ENCODE results near the gene XPR1. TPM values are rescaled to one million over a fixed set of nuclear protein-coding genes. Genes with fewer than 3 reads are reported as not detected.

The XPR1 gene
- polyA plus RNA-seq, 1 donor, result 9.3 TPM

DNA sequence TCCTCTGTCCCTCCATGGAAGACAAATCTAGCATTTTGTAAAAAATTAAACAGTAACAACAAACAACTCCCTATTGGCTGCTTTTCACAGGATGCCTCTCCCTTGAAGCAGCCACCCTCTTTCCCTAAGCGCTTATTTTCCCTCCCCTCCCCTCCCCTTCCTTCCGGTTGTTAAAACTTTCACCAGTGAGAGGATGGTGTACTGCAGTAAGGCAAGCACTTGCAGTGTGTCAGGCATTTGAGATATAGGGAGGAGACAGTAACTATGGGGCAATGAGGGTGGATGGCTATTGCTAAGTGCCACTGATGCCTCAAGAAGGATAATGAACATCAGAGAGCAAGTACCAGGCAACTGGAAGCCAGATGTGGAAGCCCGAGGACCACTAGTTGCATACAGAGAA is 261.8 kb downstream of the XPR1 start:
- DNase-seq, result no peak

- DNase-seq, result no peak
Observed at GRCh38 chr1:180896161-180896560, 264.3 kb downstream of the XPR1 start.

DNA sequence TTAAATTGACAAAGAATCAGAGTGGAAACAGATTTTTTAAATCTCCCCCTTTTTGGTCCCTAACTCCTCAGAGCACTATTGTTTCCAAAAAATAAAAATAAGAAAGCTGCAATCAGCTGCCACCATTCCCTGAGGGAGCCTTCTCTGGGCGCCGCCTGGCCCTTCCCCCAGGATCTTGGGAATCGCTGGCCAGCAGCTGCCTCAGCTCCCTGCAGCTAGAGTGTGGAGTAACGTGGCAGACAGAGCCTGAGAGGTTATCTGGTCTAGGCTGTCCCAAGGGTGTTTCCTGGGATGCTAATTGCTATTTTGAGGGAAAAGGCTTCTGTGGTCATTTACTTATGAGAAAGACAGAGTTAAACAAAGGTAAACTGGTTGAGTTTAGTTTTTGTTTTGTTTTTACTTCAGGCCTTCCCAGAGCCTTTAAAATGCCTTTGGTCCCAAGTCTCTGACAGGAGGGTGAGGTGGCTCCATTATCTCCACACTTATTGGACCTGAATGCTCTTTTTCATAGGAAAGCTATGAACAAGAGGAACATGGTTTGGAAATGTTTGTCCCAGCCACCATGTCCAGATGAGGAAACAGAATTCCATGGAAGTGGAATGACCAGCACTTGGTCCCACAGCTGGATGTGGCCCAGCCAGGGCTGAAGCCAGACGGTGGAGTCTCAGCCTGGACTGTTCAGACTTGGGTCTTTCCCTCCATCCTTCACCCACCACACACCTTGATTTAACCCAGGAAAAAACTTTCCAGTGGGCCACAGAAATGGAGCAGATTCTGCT is 266.8 kb downstream of the XPR1 start:
- DNase-seq, result no peak

DNA sequence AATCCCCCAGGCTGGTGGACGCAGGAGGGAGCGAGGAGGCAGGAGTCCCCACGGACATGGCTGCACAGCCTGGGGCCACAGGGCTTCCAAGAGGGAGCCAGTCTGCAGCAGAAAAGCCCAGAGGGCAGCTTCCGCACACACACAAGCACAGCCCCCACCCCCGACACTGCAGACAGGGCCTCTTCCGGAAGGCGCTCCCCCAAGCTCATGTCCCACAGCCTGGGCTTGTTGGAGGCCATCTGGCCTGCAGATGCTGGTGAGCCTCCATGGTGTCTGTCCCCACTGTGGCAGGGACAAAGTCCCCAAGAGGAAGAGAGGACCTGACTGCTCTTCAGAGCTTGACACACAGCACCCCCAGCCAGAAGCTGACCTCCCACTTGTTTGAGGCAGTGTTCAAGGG is 267.4 kb downstream of the XPR1 start:
- no peak for DNase-seq

DNA sequence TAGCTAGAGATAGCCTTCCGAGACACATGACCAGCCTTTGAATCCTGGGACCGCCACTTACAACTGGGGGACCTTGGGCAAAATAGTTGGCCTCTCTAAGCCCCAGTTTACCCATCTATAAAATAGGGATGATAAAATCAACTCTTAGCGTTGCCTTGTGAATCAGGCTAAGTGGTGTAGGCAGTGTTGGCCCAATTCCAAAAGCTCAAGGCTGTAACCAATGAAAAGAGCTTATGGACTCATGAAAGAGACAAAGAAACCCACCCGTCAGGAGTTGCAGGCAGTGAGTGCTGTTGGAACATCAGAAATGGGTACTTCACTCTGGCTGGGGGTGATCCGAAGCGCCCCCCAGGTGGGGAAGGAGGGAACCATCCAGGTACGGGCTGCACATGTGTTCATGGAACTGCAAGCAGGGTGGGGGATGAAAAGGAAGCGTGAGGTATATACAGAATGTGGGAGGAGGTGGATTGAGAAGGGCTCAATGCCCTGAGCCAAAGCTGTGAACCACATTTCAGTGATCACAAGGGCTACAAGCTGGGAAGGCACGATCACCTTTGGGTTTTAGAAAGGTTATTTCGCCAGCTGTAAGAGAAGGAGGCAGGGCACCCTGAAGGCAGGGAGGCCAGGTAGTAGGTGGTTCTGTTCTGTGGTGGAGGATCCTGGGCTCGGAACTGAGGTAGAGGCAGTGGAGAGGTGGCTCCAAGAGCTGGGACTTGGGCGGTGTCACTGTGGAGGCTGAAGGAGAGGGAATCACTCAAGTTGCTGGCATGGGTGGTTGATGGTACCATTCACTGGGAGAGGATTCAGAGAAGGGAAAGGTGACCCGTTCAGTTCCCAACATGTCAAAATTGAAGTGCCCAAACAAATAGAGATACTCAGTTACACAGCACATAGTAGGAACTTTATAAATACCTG is 269.5 kb downstream of the XPR1 start:
- no peak for DNase-seq

- no peak for DNase-seq
Observed at GRCh38 chr1:180902541-180902940, 270.7 kb downstream of the XPR1 start.

- DNase-seq, result no peak
Observed at GRCh38 chr1:180905927-180906326, 274.1 kb downstream of the XPR1 start.

DNA sequence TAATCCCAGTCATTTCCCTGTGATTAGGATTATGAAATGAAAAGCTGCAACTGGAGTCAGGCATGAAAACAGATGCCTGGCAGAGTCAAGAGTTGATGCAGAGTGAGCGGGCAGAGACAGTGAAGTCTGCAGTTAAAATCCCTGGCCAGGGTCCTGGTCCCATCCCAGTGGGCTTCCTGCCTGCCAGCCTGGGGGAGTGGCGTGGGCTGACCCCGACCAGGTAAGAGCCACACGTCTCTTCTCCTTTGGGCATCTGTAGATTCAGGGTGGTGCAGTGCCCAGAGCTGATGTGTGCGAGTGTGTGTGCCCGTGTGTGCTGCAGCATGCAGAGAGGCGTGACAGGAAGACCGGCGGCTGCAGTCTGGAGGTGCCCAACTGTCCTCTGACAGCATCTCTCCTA is 274.7 kb downstream of the XPR1 start:
- no peak for DNase-seq

DNA sequence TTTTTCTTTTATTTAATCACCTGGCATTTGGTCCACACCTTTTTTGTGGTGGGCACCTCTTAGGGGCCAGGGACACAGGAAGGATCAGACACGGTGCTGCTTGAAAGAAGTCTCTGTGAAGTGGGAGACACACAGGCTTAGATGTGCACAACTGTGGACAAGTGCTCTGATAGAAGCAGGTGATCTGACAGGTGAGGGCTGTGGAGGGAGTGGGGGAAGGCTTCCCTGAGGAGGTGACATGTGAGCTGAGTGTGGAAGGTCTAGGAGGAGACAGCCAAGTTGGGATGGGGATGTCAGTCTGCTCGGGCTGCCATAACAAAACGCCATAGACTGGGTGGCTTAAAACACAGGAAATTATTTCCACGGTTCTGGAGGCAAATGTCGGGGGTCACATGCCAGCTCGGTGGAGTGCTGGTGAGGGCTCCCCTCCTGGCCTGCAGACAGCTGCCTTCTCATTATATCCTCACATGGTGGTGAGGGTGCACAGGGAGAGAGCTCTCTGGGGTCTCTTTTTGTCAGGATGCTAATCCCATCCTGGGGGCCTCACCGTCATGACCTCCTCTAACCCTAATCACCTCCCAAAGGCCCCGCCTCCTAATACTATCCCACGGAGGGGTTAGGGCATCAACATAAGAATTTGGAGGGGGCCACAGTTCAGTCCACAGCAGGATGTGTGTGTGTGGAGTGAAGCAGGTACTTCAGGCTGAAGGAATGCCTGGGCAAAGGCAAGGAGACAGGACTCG is 275.7 kb downstream of the XPR1 start:
- no peak for DNase-seq

DNA sequence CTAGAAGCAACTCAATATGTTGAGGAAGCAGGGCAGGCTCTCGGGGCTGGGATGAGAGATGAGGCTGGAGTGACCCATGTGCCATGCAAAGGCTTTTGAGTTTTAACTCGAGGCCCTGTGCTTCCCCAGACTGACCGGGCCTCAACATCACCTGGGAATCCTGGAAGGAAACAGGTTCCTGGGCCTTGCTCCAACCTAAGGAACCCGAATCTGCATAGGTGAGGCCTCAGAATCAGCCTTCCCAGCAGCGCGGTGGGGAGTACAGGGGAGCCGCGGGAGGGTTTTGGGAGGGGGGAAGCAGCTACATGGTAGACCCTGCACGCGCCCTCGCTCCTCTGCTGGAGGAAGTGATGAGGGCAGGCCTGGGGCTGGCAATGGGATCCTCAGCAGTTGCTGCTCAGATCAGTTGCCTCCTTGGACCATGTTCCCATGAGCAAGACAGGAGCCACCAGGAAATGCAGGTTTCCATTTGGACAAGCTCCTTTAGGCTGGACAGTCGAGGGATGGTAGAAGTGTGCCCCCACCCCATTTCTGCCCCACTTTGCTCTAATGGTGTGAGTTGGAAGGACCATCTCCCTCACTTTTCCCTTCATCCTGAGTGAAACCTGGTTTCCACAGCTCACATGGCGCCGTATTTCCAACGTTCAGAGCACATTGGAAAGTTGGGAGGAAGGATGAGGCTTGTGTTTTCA is 276.4 kb downstream of the XPR1 start:
- no peak for DNase-seq

DNA sequence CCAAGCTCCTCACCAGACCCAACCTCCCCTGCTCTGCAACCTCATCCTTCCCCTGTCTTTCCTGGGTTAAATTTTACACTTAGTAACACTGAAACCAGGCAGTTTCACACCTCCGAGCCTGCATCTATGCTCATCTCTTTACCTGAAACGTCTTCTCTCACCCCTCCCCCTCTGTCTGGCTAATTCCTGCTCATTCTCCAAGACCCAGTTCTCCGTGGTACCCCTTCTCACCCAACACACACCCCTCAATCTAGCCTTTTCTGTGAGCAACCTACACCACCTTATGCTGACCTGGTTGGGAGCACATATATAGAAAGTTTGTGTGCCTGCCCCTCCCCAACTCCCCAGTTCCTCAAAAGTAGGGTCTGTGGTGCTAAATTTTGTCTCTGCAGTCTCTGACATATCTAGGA is 277.2 kb downstream of the XPR1 start:
- no peak for DNase-seq

DNA sequence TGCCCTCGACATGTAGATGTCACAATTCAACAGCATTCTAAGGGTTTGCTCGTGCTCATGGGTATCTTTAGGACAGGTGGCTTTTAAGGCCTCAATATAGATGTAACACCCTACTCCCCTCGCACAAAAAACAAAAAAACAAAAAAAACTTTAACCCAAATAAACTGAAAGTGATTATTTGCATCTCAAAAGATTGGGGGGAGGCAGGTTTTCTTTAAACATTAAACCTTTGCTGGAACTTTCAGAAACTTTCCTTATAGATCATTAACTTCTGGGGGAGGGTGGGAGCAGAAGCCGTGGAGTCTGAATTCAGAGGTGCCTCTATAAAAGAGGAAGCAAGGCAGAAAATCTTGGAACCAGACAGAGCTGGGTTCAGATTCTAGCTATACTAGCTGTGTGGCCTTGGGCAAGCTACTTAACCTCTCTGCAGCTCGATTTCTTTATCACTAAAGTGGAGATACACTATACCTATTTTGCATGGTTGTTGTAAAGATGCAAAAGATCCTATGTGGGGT is 277.7 kb downstream of the XPR1 start:
- no peak for DNase-seq

- DNase-seq, result no peak
Observed at GRCh38 chr1:180911640-180912191, 279.9 kb downstream of the XPR1 start.

DNA sequence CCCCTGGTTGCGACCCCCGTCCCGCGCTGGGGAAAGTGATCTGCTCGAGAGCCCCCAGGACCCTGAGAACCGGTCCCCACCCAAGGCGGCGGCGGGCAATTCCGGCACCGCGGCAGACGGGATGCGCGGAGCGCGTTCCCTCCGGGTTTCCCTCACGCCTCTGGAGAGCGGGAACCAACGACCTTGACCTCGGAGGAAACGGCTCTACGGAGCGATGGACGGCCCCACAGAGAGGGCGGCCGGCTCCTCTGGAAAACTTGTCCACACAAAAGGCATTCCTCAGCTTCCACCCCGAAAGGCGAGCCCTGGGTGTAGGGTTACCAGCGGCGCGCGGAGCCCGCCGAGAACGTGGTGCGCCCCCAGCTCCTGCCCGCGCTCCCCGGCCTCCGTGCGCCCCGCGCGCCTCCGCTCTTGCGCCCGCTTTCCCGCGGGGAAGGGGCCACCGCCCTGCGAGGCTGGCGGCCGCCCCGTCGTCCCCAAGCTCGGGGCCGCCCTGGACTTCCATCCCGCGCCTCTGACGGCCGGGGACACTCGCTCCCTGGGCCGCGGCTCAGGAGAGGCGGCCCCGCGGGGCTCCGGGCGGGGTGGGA is 280.5 kb downstream of the XPR1 start:
- DNase-seq, result no peak

- DNase-seq, result peak; percentile 77
Observed at GRCh38 chr1:180912801-180913565, 281.2 kb downstream of the XPR1 start, which contains the start of gene KIAA1614. KIAA1614 (plus strand) TSS chr1:180912897; CDS start chr1:180913244, 347 bp downstream.

GRCh38 chr1:180915426-180915965 is 283.7 kb downstream of the XPR1 start:
- no peak for DNase-seq

- no peak for DNase-seq
Observed at GRCh38 chr1:180916012-180916770, 284.4 kb downstream of the XPR1 start.

GRCh38 chr1:180916771-180917170 is 284.9 kb downstream of the XPR1 start:
- DNase-seq, result no peak

DNA sequence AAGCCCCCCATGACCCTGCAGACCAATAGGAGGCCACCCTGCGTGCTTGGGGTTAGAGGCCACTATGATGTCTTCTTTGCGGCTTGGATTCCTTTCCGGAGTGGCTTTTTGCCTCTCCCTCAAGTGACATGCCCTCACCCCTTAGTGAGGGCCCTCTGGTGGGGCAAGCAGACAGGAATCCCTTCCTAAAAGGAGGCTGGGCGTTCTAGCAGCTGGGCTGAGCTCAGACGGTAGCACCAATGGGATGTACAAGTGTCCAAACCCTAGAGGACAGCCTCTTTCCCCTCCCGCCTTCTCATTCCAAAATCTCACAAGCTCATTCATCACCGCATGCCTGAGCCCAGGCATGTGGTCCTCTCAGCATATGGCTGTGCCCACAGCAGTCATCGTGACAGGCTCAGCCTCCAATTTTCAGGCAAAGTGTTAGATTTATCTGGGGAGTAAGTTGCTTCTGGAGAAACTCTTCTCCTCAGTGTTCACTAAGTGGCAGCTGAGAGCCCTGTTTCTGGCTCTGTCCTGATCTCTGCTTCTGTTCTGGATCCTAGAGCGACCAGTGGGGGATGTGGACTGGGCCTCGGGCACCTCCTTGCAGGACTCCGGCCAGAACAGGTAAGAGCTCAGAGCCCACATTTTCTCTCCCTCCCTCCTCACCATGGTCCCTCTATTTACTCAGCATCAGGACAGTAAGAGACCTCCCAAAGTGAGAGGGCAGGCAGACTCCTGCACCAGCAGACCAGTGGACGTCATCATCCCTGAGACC is 285.7 kb downstream of the XPR1 start:
- DNase-seq, result no peak

Data from hindlimb muscle (tissue), 1 donor.